HG03095 (cell line): ENCODE measurements around the gene PRDX3.

Experiments used
- ATAC-seq: cut with Tn5 transposase; IDR thresholded peaks from one replicate; pipeline ENCODE4 v1.9.1; 2021; ENCODE audit warnings: moderate library complexity; ENCODE audit not compliant: unreplicated experiment

The PRDX3 gene

DNA sequence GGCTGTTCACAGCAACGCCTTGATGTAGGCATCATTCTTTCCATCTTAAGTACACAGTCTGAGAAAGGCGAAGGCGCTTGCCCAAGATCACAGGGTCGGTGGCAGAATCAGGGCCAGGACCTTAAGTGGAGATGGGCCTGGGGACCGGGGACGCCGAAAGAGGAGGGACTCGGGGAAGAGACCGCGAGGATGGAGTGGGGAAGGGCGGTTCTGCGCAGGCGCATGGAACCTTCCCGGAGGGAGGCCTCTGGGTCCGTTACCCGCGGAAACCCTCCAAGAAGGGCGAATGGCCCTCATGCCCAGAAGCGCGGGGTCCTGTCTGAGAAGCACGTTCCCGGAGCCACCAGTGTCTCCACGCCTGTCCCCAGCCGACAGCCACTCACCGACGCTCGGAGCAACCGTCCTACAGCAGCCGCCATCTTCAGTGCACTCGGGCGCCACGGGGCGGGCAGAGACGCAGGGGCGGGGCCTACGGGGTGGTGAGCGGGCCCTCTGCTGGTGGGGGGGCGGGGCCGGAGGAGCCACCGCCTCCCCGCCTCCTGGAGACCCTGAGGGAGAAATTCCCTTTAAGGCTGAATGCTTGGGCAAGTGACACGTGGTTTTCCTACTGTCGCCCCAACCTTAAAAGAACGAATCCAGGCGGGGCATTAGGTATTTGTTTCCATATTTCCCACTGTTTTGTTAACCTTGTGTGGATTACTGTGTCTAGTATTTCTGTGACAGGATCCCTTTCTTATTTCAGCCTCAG lies at the start of gene PRDX3:
Gene PRDX3, minus strand, starts transcription at position 441 of the 748 bp plus-strand sequence. Its CDS starts 22 bp downstream, at position 419.
- peak; percentile 94 for ATAC-seq

DNA sequence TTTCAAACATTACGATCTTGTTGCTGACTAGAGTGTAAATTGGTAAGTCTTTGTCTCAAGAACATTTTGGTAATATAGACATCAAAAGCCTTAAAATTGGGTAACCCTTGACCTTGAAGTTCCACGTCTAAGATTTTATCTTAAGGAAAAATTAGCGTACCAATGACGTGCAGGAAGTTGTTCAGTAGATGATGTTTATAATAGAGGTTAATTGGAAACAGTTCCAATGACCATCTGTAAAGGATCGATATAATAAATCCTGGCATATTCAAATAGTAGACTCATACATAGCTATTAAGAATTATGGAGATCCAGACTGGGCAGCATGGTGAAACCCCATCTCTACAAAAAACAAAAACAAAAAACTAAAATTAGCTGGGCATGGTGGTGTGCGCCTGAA lies 49.2 kb upstream of the PRDX3 start:
- ATAC-seq, result no peak

DNA sequence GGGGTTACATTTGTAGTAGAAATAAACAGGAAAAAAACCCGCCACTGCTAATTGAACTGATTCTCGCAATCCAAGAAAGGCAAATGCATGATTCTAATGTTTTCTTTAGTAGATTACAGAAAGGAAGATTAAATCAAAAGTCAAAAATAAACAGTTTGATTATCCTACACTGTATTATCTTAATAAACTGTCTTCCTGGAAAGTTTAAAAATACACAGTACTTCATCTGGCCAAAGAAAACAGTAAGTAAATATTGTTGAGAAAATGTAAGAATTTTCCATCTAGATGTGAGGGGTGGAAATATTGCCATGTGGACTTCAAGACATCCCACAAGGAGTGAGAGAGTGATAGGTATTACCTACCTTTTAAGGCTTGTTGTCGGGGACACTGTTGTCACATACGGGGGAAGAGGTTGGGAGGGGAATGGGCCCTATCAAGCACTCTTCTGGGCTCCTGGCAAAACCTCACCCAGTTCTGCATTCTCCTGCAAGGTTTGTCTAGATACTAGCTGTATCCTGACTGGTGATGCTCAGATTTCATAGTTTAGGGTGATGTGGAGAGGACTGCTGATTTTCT lies 46.6 kb upstream of the PRDX3 start:
- no peak for ATAC-seq

DNA sequence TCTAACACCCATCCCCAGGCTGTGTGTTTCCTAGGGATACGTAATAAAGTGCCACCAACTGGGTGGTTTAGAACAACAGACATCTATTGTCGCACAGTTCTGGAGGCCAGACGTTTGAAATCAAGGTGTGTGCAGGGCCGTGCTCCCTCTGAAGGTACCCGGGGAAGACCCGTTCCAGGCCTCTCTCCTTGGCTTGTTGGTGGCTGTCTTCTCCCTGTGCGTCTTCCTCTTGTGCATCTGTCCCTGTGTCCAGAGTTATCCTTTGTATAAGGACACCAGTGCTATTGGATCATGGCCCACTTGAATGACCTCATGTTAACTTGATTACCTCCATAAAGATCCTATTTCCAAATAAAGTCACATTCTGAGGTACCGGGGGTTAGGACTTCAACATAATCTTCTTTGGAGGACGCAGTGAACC lies 44.4 kb upstream of the PRDX3 start:
- no peak for ATAC-seq

DNA sequence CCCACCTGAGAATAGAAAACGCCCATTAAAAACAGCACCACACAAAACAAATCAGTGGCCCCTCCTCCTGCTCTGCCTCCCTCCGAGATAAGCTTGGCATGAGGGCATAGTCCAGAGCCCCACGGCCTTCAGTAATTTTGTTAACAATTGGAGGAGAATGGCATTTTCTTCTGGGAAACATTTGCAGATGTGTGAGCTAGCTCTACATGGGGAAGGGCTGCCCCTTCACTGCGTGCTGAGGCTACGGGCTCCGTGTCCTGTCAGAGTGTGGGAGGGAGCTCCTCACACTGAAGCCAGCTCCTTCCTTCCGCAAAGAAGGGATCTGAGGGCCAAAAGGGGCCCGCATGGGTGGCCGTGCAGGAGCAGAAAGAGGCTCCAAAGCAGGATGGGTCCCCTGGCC lies 43.9 kb upstream of the PRDX3 start:
- no peak for ATAC-seq

DNA sequence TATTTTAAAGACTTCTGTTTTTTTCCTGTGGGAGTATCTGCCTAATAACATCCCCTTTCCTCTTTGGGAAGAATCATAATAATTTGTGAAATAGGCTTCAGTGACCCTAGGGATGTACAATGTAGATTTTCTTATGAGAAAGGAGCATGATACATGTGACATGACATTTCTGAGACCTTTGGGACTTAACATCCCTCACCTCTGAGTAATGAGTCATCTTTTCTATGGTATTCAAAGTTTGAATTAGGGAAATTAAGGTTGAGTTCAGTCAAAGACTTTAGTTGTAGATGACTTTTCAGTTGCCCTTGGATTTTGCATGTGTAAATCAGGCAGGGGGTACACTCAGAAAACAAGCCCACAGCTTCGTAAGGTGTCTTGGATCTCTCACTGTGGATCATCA lies 43.1 kb upstream of the PRDX3 start:
- ATAC-seq, result no peak

DNA sequence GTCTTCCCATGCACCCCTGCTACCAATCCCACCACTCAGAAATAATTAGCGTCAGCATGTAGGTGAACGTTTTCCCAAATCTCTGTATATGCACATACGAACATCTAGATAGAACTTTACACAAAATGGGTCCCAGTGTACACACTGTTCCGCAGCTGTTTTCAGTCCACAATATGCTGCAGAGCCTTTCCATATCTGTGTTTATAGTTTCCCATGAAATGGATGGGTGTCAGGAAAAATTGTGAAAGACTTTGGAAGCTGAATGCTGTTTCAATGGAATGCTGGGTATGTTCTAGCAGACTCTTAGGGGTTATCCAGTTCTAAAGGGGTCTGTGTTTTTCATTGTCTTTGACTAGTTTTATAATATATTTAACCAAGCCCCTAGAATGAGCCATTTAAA lies 42.6 kb upstream of the PRDX3 start:
- no peak for ATAC-seq

DNA sequence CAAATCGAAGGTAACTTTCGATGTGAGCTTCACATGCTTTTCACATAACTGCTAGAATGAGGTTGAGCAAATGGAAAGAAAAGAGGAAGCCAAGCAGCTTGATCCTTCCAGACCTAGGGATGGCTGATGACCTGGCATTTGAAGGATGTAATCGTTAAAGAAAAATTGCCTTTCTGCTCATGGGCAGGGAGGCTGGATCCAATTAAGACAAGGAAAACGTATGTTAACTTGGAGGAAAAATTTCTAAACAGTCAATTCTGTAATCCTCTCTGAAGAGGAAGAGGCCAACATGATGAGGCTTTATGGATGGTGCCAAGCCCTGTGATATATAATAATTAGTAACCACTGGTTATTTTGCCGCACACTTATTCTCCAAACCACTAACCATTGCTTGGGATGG lies 41.3 kb upstream of the PRDX3 start:
- ATAC-seq, result no peak

DNA sequence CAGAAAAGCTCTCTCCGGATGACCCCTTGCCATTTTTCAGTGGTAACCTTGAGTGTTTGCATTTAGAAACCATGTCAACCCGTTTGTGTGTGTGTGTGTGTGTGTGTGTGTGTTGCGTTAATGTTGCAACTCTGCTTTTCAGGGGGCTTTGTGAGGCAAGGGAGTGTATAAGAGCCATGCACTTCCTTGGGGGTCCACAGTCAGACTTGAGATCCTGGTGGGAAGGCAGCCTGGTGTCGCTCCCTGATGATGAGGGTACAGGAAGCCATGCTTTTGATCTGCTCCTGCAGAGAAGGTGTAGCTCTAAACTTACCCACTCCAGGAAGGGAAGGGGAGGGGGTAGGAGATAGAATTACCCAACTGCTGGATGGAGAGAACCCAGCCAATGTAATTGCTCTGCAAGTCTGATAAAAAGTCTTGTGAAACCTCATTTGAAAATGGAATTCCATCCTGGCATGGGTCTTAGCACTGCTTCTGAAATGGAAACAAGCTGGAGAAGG lies 39.4 kb upstream of the PRDX3 start:
- ATAC-seq, result no peak

DNA sequence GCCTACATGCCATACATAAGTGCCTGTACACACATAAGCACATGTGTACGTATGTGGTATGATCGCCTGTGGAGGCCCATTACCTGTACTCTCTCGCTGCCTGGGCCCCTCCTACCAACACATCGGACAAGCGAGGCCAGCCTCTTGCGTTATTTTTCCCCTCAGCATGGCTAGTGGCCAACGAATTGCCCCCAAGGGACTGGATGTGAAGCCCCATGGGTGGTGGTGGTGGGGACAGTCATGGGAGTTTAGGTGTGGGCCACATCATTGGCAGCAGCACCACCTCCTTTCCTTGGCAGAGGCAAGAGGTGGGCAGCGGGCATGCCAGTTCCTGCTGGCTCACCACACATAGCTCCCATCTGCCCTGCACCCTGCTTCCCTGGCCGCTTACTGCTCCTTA lies 38.8 kb upstream of the PRDX3 start:
- no peak for ATAC-seq

DNA sequence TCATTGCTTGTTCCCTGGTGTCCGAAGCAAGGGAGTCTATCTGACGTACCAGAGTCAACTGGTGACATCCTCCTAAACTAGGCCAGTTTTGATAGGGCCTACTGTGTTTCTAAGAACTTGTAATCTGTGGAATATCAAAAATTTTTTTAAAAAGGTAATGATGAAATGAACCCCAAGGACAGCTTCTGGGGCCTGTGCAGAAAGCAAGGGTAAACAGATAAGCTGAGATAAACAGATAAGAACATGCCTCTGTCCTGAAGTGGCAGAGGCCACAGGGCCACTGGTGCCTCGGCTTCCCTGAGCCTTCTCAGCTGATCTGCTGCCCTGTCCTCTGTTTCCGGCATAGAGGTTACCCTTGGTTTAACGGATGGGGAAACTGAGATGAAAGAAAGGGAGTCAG lies 37.5 kb upstream of the PRDX3 start:
- no peak for ATAC-seq

DNA sequence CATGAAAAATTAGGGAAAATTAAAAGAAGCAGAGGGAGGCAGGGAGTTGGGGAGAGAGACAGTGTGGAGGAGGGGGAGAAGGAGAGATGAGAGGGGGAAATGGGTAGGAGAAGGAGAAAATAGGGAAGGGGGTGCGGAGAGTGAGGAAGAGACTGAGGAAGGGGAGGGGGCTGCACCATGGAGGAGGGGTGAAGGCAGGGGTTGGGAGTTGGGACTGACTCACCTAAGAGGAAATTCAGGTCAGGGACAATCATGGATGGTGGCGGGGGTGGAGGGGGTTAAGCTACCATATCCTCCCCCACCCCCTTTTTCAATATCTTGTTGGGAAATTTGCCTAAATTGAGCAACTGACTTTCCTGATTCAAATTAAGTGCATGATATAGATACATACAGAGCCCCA lies 36.8 kb upstream of the PRDX3 start:
- no peak for ATAC-seq

DNA sequence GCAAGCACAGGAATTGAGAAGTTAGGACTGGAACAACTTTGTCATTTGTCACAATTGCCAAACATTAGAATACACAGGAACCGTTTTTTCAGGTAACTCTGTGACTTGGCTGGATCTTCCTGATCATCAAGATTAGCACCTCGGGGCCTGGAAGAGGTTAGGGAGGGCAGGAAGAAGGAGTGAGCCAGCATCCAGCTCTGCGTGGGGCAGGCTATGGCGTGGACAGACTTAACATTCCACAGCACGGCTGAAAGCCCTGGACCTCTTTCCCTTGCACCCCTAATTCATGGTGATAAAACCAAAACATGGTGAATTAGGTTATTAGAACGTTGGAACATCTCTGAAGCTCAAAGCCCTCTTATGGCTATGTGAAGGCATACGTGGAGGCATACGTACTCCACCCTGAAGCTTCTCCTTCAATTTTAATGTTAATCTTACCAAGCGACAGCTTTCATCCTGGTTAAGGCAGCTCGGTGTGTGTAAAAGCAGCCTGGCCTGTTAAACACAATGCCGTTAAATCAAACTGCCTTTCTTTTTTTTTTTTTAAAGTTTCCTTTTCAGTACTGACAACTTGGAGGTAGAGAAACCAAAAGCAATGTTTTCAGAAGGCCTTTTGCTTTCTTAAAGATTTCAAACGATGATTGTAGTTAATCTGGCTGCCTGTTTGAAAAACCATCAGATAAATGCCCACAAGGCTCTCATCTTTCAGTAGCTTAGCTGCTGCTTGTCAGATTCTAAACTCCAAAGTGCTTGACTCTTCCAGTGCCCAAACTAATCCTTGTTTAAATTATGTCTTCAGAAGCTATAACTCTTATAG lies 33.2 kb upstream of the PRDX3 start:
- ATAC-seq, result no peak

DNA sequence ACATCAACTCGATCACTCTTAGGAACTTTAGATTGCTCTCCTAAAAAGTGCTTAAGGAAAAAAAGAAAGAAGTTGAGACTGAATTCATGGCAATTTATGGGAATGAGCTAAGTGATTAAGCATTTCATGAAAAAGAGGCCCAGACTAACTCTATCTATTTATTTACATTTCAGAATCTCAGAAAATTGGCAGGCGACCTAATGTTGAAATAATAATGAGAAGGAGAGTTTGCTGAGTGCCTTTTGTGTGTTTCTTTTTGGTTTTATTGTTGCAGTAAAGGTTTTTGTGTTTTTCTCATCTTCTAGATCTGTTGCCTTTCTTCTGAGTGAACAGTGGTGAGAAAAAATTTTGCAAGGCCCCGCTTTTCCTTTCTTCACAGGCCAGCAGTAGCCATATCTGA lies 32.6 kb upstream of the PRDX3 start:
- ATAC-seq, result no peak

DNA sequence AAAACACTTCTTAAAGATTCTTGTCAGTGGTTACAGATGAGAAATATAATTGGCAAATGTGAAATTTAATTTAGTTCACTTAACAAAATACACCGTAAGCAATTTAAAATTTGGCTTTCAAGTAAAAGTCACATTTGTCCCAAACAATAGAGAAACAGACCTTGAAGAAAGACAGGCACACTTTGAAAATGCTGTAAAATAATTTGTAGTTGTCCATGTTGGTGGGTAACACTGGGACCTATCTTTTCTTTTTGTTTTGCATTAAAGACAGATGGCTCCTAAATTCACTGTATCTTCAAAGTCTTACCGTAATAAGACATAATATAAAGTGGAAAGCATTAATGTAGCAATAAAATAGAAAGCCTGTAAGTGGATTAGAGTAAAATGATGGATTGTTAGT lies 32.0 kb upstream of the PRDX3 start:
- ATAC-seq, result no peak

DNA sequence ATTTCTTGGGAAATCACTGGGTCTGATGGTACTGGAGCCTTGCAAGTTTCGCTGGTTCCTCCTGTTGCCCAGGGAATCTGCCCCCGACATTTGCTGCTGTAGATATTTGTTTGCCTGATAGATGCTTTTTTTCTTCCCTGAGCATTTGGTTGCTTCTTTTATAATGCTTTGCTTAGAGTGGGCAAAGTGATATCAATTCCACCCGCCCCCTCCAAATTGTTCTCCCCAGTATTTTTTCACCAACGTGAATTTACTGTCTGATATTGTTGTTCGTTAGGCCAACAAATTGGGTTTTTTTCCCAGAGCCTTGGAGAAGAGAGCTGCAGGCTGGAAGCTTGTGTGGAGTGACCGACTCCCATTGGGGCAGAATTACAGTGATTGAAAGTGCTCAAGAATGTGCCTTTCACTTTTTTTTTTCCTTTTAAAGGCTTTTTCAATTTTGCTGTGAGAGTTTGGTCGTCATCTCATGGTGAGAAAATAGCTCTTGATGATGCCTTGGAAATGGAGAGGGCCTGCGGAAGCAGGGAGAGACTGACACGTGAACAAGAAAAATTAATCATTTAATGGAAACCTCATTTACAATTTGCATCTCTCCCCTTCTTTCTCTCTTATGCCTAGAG lies 31.2 kb upstream of the PRDX3 start:
- no peak for ATAC-seq

DNA sequence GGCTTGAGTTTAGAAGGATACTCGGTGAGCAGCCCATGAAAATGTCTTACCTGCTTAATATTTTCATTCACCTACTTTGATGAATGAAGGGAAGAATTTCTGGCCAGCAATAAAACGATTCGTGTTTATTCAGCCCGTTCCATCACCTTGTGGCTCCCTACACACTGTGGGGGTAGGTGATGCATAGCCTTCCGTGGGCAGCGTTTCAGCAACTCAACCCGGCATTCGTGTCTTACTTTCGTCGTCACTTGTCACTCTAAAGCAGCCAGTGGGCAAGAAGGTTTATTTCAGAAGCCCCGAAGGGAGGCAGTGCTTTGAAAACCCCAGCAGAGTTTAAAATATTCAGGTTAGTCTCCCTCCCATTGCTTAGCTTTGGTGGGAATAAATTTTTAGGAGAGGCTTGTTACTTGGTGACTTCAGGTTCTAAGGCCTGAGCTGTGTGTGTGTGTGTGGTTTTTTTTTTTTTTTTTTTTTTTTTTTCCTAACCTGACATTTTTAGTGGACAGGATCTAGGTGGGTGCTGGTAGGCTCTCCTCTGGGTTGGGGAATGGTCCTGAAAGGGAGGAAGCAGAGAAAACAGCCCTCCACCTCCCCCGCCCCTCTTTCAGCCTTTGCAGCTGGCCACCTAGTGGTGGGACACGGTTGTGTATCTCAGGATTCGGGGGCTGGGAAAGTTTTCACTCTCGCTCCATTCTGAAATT lies 30.6 kb upstream of the PRDX3 start:
- ATAC-seq, result no peak

DNA sequence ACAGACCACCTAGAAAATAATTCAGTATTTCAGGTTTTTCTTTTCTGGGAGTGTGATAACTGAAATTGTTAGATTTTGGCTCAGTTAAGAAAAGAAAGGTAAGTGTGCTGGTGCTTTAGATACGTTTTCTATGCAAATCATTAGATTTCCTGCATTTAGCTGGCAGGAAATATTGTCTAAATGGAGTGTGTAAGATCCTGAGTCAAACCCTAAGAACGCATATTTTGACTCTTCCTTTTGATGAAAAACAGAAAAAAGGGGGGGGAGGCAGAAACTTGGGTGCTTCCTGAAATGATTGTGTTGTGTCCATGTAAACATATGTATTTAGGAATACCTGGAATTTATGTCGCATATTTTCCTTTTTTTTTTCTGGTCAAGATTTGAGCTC lies 29.9 kb upstream of the PRDX3 start:
- no peak for ATAC-seq

DNA sequence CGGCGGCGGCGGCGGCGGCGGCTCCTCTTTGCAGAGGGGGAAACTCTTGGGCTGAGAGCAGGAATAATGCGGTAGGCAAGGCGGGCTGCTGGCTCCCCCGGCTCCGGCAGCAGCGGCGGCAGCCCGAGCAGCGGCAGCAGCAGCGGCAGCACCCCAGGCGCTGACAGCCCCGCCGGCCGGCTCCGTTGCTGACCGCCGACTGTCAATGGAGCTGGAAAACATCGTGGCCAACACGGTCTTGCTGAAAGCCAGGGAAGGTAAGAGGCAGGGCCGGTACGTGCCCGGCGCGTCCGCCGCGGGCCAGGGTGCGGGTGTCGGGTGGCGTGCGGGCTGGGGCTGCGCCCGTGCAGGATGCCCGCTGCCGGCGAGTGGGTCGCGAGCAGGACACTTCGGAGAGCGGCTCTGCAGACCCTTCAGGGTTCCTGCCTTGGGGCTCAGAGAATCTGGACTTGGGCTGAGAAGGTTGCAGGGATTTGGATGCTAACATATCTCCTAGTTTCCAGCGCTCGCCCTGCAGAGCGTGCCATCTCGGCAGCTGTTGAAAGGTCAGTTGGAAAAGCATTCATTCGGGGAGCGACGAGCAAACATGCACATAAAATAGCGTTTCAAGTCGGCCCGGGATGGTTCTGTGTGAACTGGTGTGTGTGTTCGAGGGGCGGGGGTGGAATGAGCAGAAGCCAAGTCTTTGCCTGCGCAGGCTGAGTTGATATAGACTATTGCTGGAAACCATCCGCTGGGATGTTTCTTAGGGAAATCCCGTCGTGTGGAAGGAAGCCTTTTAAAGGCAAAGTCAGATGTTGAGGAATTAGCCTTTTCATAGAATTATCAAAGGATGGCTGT lies 29.3 kb upstream of the PRDX3 start:
- peak; percentile 8 for ATAC-seq

DNA sequence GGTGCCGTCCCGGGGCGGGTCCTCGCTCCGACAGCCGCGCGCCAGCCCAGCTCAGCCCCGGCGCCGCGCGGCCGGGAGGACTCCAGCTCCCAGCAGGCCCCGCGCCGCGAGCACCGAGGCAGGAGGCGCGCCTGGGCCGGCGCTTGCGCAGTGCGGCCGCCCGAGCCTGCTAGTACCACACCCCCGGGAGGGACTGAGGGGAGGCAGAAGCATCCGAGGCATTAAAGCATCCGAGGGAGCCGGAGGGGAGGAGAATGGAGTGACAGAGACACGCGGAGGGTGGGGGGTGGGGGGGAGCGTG lies 28.7 kb upstream of the PRDX3 start, which contains the start of gene GRK5:
Gene GRK5, plus strand, starts transcription at position 206 of the 301 bp plus-strand sequence. CDS start 347 bp downstream, outside the sequence.
- peak; percentile 72 for ATAC-seq
